ENCODE results near the gene DOK1.

DOK1 gene

DNA sequence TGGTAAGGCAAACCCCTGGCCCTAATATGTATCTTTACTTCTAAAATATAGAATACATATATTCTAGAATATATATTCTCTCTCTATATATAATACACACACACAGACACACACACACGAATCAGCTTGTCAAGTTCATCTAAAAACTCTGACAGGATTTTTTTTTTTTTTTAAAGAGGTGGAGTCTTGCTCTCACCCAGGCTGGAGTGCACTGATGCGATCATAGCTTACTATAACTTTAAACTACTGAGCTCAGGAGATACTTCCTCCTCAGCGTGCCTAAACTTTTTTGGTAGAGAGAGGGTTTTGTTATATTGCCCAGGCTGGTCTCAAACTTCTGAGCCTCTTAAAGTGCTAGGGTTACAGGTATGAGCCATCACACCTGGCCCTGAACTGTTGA is 45.2 kb downstream of the DOK1 start:
- DNase-seq (ENCODE audit: low read depth in 2 of 2), result no peak

DNA sequence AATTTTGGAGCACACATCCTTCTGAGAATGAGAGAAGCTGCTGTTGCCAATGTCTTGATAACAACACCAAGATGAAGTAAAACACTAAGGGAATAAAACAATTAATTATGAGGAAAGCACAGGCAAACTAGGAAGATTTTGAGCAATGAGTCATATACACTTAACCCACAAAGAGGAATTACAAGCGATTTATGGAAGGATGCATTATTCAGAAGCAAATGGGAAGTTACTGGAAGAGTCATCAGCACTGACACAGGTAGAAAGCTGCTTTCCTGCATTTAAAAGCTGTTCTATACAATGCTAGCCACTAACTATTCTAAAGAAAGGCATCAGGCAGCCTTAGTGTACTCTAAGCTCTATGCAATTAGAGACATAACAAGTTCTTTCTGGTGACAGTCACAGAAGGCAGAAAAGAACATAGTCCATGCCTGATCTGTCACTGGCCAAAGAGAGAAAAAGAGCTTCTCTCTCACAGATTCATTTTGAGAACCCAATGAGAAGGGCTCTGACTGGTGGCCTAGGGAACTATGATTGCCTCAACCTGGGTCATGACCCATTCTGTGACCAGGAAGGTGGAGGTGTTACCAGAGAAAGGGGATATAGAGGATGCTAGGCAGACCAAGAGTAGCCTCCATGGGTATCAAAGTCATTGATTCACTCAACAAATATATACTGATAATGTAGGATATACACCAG is 48.2 kb downstream of the DOK1 start:
- no peak for DNase-seq (ENCODE audit: low read depth in 2 of 2)

DNA sequence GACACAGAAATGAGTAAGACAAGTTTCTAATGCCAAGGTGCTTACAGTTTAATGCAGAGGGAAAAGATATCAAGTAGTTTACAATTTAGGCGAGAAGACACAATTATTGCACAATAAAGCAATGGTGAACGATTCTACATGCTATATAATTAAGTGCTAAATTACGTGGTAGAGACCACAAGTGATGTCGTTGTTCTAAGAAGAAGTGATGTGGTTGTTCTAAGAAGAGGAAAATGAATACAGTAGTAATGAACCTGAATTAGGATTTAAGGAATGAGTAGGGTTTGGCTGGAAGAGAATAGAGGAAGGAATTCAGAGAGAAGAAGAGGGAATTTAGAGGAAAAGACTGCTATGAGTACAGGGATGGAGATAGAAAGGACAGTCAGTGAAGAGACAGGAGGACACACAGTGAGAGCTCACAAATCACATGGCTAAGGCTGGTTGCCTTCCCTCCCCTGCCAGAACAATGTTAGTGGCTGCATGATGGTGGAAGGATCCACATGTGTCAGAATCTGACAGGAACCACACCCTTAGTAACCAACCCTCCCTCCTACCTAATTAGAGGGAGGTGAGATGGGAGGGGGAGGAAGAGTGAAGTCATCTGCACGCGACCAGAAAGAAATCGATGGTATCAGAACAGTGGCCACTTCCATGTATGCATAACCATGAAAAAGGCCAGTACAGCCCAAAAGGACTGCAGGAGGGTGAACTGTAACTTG is 48.9 kb downstream of the DOK1 start:
- DNase-seq (ENCODE audit: low read depth in 2 of 2), result no peak

DNA sequence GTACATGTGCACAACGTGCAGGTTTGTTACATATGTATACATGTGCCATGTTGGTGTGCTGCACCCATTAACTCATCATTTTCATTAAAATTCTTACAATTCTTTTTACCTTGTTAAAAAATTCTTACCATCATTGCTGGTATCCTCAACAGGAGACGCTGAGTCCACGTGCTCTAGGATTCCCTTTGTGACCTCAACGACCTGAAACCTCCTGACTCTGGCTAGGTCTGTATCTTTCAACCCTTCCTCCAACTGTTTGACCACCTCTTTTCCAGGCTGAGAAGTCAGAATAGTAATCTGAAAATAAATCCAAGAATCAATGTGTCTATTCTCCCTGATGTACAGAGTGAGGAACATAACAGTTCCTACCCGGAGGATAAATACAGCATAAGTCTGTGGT is 52.4 kb downstream of the DOK1 start:
- no peak for DNase-seq (ENCODE audit: low read depth in 2 of 2)

Data from stimulated activated CD8-positive, alpha-beta memory T cell treated with anti-CD3 and anti-CD28 coated beads, Interleukin-2, amount 100 ng/mL, for 48 hours (primary cell).